ENCODE data around the gene ABHD16B. TPM values are rescaled to one million over a fixed set of nuclear protein-coding genes. Genes with fewer than 3 reads are reported as not detected.

ABHD16B gene
- total RNA-seq, 3 donors from 2014 or later (not counting 1 experiment from before 2014, with no cell fraction given) = not detected

GRCh38 chr20:63843778-63844177 is 17.5 kb upstream of the ABHD16B start:
- no peaks in the 10 kb centered on the region for H3K9me3 Mint-ChIP-seq
- intact Hi-C loops (cut with micrococcal nuclease) = no loop called here
- H3K4me1 Mint-ChIP-seq = no peaks in the 10 kb centered on the region
- H3K27ac Mint-ChIP-seq = no peak overlapping the region
- WGBS (ENCODE audit: insufficient coverage) = 16% methylated on average over 16 of the region's 16 CpGs
- H3K4me3 Mint-ChIP-seq = no peak overlapping the region
- H3K9me3 ChIP-seq (ENCODE audit: control insufficient read depth, insufficient read depth, low read length) = no peaks in the 10 kb centered on the region
- peaks cover 24% of the 10 kb centered on the region for H3K27me3 ChIP-seq (ENCODE audit: control insufficient read depth, insufficient read depth, low read length)
- H3K36me3 ChIP-seq (ENCODE audit: control insufficient read depth, insufficient read depth, low read length) = no peaks in the 10 kb centered on the region
- no peak for ATAC-seq
- DNase-seq = no peak
- TF ChIP-seq, protein P1, sequence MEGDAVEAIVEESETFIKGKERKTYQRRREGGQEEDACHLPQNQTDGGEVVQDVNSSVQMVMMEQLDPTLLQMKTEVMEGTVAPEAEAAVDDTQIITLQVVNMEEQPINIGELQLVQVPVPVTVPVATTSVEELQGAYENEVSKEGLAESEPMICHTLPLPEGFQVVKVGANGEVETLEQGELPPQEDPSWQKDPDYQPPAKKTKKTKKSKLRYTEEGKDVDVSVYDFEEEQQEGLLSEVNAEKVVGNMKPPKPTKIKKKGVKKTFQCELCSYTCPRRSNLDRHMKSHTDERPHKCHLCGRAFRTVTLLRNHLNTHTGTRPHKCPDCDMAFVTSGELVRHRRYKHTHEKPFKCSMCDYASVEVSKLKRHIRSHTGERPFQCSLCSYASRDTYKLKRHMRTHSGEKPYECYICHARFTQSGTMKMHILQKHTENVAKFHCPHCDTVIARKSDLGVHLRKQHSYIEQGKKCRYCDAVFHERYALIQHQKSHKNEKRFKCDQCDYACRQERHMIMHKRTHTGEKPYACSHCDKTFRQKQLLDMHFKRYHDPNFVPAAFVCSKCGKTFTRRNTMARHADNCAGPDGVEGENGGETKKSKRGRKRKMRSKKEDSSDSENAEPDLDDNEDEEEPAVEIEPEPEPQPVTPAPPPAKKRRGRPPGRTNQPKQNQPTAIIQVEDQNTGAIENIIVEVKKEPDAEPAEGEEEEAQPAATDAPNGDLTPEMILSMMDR (IDR thresholded peaks at IDR 0.05) = no peak
- H3K27ac ChIP-seq (ENCODE audit: low read length) = no peak overlapping the region
- peaks cover 0 to 20% of the 10 kb centered on the region in 2 donors for H3K27me3 Mint-ChIP-seq (ENCODE audit: low read depth in 2 of 2)
- H3K36me3 Mint-ChIP-seq = no peaks in the 10 kb centered on the region
- peaks cover 52% of the 10 kb centered on the region for H3K4me1 ChIP-seq (ENCODE audit: control insufficient read depth, insufficient read depth, low read length)
- no peak overlapping the region for H3K4me3 ChIP-seq (ENCODE audit: low read length)

- H3K36me3 ChIP-seq (ENCODE audit: control insufficient read depth, insufficient read depth, low read length) = no peaks in the 10 kb centered on the region
- no peaks in the 10 kb centered on the region for H3K9me3 ChIP-seq (ENCODE audit: control insufficient read depth, insufficient read depth, low read length)
- H3K4me3 ChIP-seq (ENCODE audit: low read length) = no peak overlapping the region
- DNase-seq (no peak), ATAC-seq (no peak)
- H3K9me3 Mint-ChIP-seq = no peaks in the 10 kb centered on the region
- no peak overlapping the region for H3K27ac ChIP-seq (ENCODE audit: low read length)
- no peaks in the 10 kb centered on the region for H3K36me3 Mint-ChIP-seq
- TF ChIP-seq, protein P1 (IDR thresholded peaks at IDR 0.05) = no peak
- H3K27me3 ChIP-seq (ENCODE audit: control insufficient read depth, insufficient read depth, low read length) = peaks cover 24% of the 10 kb centered on the region
- H3K4me1 Mint-ChIP-seq = no peaks in the 10 kb centered on the region
- peaks cover 0 to 20% of the 10 kb centered on the region in 2 donors for H3K27me3 Mint-ChIP-seq (ENCODE audit: low read depth in 2 of 2)
- peaks cover 52% of the 10 kb centered on the region for H3K4me1 ChIP-seq (ENCODE audit: control insufficient read depth, insufficient read depth, low read length)
- no peak overlapping the region for H3K4me3 Mint-ChIP-seq
- 17% methylated on average over 9 of the region's 9 CpGs for WGBS (ENCODE audit: insufficient coverage)
- no peak overlapping the region for H3K27ac Mint-ChIP-seq
- intact Hi-C loops (cut with micrococcal nuclease) = no loop called here
Measured at GRCh38 chr20:63844511-63844991, 16.7 kb upstream of the ABHD16B start.

DNA sequence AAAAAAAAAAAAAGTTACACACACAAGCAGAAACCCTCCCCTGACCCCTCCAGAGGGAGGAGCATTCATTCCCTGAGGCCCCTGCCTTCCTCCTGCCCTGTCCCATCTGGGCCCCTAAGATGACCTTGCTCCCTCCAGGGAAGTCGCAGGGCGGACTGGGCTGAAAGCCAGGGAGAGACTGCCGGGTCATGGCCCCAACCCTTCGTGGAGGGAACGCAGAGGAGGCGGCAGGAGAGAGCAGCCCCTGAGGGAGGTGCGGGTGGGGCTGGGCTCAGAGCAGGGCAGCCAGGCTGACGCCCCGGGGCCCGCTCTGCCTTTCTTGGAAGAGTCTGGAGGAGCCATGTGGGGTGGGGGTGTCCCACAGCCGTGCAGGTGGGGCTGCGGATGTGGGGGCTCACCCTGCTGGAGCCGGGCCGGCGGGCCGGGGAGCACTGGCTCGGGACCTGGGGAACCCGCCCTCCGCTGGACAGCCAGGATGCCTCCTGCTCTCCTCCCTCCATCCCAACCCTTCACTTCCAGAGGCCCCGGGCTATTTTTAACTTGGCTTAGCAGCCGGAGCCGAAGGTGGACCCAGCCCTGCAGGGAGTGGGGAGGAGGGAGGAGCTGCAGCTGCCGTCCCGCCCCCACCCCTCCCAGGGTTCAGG is 15.0 kb upstream of the ABHD16B start:
- H3K27me3 ChIP-seq (ENCODE audit: control insufficient read depth, insufficient read depth, low read length) = peaks cover 24% of the 10 kb centered on the region
- intact Hi-C loops (cut with micrococcal nuclease) = no loop called here
- H3K27ac Mint-ChIP-seq = no peak overlapping the region
- no peak overlapping the region for H3K4me3 ChIP-seq (ENCODE audit: low read length)
- no peaks in the 10 kb centered on the region for H3K36me3 Mint-ChIP-seq
- ATAC-seq (no peak), DNase-seq (no peak)
- H3K9me3 ChIP-seq (ENCODE audit: control insufficient read depth, insufficient read depth, low read length) = no peaks in the 10 kb centered on the region
- no peak overlapping the region for H3K4me3 Mint-ChIP-seq
- H3K36me3 ChIP-seq (ENCODE audit: control insufficient read depth, insufficient read depth, low read length) = no peaks in the 10 kb centered on the region
- peaks cover 62% of the 10 kb centered on the region for H3K4me1 ChIP-seq (ENCODE audit: control insufficient read depth, insufficient read depth, low read length)
- no peaks in the 10 kb centered on the region for H3K9me3 Mint-ChIP-seq
- TF ChIP-seq, protein P1 (IDR thresholded peaks at IDR 0.05) = no peak
- H3K4me1 Mint-ChIP-seq = no peaks in the 10 kb centered on the region
- no peak overlapping the region for H3K27ac ChIP-seq (ENCODE audit: low read length)
- 10% methylated on average over 19 of the region's 24 CpGs for WGBS (ENCODE audit: insufficient coverage)
- H3K27me3 Mint-ChIP-seq (ENCODE audit: low read depth in 2 of 2) = peaks cover 6 to 24% of the 10 kb centered on the region in 2 donors

- TF ChIP-seq, protein P1 (IDR thresholded peaks at IDR 0.05) = no peak
- Histone ChIP-seq H3K9me3 (ENCODE audit: control insufficient read depth, insufficient read depth, low read length) (no peaks in the 10 kb centered on the region), H3K27me3 (ENCODE audit: control insufficient read depth, insufficient read depth, low read length) (peaks cover 24% of the 10 kb centered on the region), H3K4me3 (ENCODE audit: low read length) (no peak overlapping the region), H3K4me1 (ENCODE audit: control insufficient read depth, insufficient read depth, low read length) (peaks cover 66% of the 10 kb centered on the region), H3K36me3 (ENCODE audit: control insufficient read depth, insufficient read depth, low read length) (no peaks in the 10 kb centered on the region), H3K27ac (ENCODE audit: low read length) (no peak overlapping the region)
- no peaks in the 10 kb centered on the region for H3K36me3 Mint-ChIP-seq
- WGBS (ENCODE audit: insufficient coverage) = 54% methylated on average over 3 of the region's 3 CpGs
- no peaks in the 10 kb centered on the region for H3K4me1 Mint-ChIP-seq
- ATAC-seq (no peak), DNase-seq (no peak)
- peaks cover 8 to 24% of the 10 kb centered on the region in 2 donors for H3K27me3 Mint-ChIP-seq (ENCODE audit: low read depth in 2 of 2)
- H3K27ac Mint-ChIP-seq = no peak overlapping the region
- H3K9me3 Mint-ChIP-seq = no peaks in the 10 kb centered on the region
- no peak overlapping the region for H3K4me3 Mint-ChIP-seq
- intact Hi-C loops (cut with micrococcal nuclease) = no loop called here
Measured at GRCh38 chr20:63846888-63847236, 14.4 kb upstream of the ABHD16B start.
